ENCODE measurements around the gene ARMH3.

ARMH3 gene

DNA sequence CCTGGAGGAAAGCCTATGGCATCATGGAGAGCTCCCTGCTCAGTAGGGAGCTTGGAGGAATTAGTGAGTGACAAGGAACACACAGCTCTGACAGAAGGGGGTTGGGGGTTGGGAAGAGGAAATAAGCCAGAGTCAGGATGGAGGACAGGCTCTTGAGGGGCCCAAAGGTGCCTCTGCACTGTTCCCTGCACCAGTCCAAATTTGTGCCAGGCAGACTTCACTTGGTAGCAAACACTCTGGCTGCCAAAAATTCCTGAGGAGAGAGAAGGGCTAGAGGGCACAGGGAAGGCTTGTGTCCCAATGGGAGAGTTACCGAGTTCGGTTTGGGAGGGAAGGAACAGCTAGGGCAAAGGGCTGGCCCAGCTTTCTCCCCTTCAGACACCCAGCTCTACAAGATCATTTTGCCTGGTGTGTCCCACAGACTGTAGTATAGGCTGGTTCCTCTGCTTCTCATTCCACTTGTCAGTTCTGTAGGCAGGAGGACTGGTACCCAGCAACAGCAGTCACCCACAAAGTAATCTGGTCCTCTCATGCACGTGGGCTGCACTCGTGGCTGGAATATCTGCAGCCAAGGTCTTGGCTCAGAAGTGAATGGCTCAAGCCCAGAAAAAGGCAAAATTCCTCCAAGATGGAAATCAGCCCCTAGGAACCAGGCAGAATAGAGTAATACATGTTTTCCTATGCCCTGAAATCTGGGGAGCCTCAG lies 204.4 kb downstream of the ARMH3 start:
- Histone ChIP-seq H3K27me3 (no peaks in the 10 kb centered on the region), H3K4me1 (peaks cover 0 to 57% (median 20%) of the 10 kb centered on the region in 10 experiments; a peak in 16 of 20 replicates), H3K9me3 (replicated peaks in 1 of 11) (no peaks in the 10 kb centered on the region), H4K20me1 (peaks cover 11 to 96% (median 50%) of the 10 kb centered on the region in 11 experiments), H3K4me3 (no peak overlapping the region), H3K4me2 (peak overlapping the region in 2 of 11 experiments; percentile 6 to 17; a peak in 2 of 22 replicates), H3K9ac (no peak overlapping the region), H3K36me3 (peaks cover 19 to 63% (median 48%) of the 10 kb centered on the region in 11 experiments), H3K27ac (no peak overlapping the region)
- no peak for TF ChIP-seq Cebpa-rat (IDR thresholded peaks at IDR 0.05)

DNA sequence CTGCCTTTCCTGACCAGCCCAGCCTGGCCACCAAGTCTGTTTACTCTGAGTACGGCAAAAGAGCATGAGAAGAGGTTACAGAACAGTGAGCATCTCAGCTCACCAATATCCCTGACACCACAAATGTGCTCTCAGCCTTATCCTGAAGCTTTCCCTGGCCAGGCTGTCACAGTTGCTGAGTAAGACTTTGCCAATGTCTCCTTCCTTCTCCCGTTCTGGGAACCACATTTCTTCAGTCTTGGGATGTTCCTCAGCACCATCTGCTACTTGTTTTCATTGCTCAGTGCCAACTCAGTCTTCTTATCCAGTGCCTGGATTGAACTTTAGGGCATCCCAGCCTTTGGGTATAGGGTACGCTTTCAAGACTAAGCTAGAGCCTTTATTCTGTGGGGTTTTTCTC lies 205.2 kb downstream of the ARMH3 start:
- Histone ChIP-seq H3K4me3 (no peak overlapping the region), H3K27me3 (no peaks in the 10 kb centered on the region), H3K36me3 (peaks cover 19 to 71% (median 51%) of the 10 kb centered on the region in 11 experiments)

DNA sequence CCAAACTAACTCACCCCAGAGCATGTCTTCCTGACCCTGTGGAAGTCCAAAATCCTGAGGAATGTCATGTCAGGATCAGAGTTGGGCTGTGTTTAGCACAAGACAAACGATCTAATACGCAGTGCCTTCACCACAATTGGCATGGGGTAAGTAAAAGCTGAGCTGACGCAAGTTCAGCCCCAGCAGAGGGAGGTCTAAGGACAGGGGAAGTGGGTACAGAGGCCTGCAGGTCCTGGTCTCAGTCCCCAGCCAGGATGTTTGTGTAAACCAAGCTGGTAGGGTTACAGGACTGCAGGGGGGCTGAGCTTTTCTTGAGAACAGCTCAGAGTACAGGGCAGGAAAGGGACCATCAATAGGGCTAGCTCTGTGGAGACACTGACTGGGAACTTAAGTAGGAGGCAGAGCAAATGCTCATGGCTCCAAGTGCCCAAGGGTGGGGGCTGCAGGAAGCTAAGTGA lies 207.1 kb downstream of the ARMH3 start:
- no peak overlapping the region for H3K4me3 ChIP-seq
- peaks cover 0 to 4% (median 0%) of the 10 kb centered on the region in 11 experiments; a peak in 1 of 22 replicates for H3K27me3 ChIP-seq
- TF ChIP-seq Cebpa-rat (IDR thresholded peaks at IDR 0.05), result no peak
- H3K9ac ChIP-seq, result peak overlapping the region in 4 of 11 experiments; percentile 12 to 34 (median 20); a peak in 3 of 22 replicates
- peak overlapping the region in 9 of 11 experiments; percentile 2 to 76 (median 62); a peak in 14 of 22 replicates for H3K4me2 ChIP-seq
- peaks cover 24 to 88% (median 60%) of the 10 kb centered on the region in 11 experiments for H3K36me3 ChIP-seq
- H3K4me1 ChIP-seq, result peaks cover 0 to 52% (median 20%) of the 10 kb centered on the region in 10 experiments; a peak in 16 of 20 replicates
- peaks cover 27 to 96% (median 72%) of the 10 kb centered on the region in 11 experiments for H4K20me1 ChIP-seq
- no peaks in the 10 kb centered on the region for H3K9me3 ChIP-seq (replicated peaks in 1 of 11)
- peak overlapping the region in 8 of 11 experiments; percentile 10 to 49 (median 34); a peak in 10 of 22 replicates for H3K27ac ChIP-seq

More for the DNA sequence above, 205.2 kb downstream of the ARMH3 start:
- Histone ChIP-seq H4K20me1 (peaks cover 11 to 92% (median 54%) of the 10 kb centered on the region in 11 experiments), H3K9ac (no peak overlapping the region), H3K4me1 (peaks cover 0 to 49% (median 20%) of the 10 kb centered on the region in 10 experiments; a peak in 16 of 20 replicates), H3K9me3 (replicated peaks in 1 of 11) (no peaks in the 10 kb centered on the region), H3K27ac (no peak overlapping the region), H3K4me2 (peak overlapping the region in 2 of 11 experiments; percentile 6 to 15; a peak in 1 of 22 replicates)
- TF ChIP-seq Cebpa-rat (IDR thresholded peaks at IDR 0.05), result no peak

DNA sequence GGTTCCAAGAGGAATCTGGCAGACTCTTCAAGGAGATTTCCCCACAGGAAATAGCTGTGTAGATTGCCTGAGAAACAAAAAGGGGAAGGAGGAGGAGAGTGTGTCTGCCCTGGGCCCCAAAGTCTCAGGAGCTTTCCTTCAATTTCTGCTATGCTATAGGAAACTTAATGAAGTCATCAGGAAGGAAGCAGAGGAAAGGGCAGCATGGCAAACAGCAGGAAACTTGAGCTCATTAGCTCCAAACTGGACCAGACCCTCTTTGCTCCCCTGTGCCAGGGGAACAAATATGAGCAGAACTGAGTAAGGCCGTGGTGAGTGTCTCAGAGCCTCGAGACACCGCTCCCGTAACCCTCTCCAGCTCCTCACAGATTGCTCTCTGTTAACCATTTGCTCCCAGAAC lies 207.6 kb downstream of the ARMH3 start:
- H3K36me3 ChIP-seq, result peaks cover 24 to 85% (median 60%) of the 10 kb centered on the region in 11 experiments
- no peaks in the 10 kb centered on the region for H3K9me3 ChIP-seq (replicated peaks in 1 of 11)
- H3K4me3 ChIP-seq, result no peak overlapping the region
- H3K4me2 ChIP-seq, result peak overlapping the region in 9 of 11 experiments; percentile 2 to 76 (median 62); a peak in 14 of 22 replicates
- no peak for TF ChIP-seq Cebpa-rat (IDR thresholded peaks at IDR 0.05)
- peaks cover 30 to 93% (median 73%) of the 10 kb centered on the region in 11 experiments for H4K20me1 ChIP-seq
- H3K9ac ChIP-seq, result peak overlapping the region in 5 of 11 experiments; percentile 1 to 34 (median 20); a peak in 3 of 22 replicates
- peak overlapping the region in 8 of 11 experiments; percentile 10 to 49 (median 34); a peak in 12 of 22 replicates for H3K27ac ChIP-seq
- H3K27me3 ChIP-seq, result peaks cover 0 to 4% (median 0%) of the 10 kb centered on the region in 11 experiments; a peak in 1 of 22 replicates
- peaks cover 0 to 52% (median 20%) of the 10 kb centered on the region in 10 experiments; a peak in 16 of 20 replicates for H3K4me1 ChIP-seq

DNA sequence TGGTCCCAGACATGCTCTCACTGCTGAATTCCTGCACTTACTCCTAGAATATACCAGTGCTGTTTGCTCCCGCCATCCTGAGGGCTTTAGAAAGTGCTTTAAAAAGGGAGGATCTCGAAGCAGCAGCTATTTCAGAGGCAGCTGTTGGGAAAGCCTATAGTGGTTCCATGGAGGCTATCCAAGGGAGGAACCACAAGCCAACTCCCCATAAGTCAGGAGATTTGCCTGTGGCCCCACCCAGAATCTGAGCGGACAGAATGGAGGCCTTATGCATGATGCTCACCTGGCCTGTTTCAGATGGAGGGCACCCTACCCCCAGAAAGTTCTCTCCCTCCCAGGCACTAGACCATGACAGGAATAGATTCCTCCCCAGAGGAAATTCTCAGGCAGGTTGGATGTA lies 210.1 kb downstream of the ARMH3 start:
- Histone ChIP-seq H3K9ac (no peak overlapping the region), H3K9me3 (replicated peaks in 1 of 11) (no peaks in the 10 kb centered on the region), H3K27me3 (peaks cover 0 to 27% (median 13%) of the 10 kb centered on the region in 11 experiments; a peak in 15 of 22 replicates), H4K20me1 (peaks cover 47 to 93% (median 77%) of the 10 kb centered on the region in 11 experiments), H3K27ac (no peak overlapping the region), H3K36me3 (peaks cover 21 to 65% (median 51%) of the 10 kb centered on the region in 11 experiments), H3K4me1 (peaks cover 10 to 56% (median 34%) of the 10 kb centered on the region in 10 experiments), H3K4me3 (no peak overlapping the region), H3K4me2 (no peak overlapping the region)
- TF ChIP-seq Cebpa-rat (IDR thresholded peaks at IDR 0.05), result no peak

DNA sequence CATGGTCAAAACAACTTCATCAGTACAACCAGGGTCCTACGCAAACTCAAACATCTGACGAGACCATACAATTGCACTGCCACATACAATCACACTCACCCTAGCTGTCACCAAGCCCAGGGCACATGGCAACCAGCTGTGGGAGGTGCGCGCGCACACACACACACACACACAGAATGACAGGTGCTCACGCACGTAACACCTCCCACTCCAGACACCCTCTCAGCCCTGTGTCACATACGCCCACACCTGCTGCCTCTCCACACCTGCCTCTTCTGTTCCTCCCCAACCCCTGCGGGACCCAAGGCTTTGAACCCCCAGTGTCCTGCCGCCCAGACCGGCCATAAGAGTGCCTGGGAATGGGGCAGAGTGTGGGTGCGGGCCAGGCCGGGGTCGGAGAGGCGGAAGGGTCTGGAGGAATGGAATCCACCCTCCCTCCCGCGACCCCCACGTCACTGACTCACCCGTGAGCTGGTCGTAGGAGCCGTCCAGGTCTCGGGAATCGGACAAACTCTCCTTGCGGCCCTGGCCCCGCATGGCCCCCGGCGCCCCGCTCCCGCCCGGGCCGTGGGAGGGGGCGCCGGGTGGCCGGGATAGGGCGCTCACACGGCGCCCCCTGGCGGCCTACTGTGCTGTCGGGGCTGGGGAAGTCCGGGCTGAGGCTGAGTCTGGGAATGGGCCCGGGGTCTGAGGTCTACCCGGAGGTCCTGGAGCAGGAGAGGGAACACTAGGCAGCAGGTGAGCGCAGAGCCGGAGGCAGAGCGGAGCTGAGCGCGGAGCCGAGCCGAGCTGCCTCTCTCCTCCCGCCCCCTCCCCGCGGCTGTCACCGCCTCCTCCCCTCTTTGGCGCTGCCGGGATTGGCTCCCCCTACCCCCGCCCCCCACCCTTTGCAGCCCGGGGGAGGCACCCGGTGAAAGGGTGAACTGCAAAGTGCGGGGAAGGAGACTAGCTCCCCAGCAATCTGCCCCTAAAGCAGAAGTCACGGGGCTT lies 212.6 kb downstream of the ARMH3 start, which contains the start of gene KCNIP2:
TSS of gene KCNIP2 (minus strand) at position 769 of the 990 bp plus-strand sequence. CDS start at position 537, 232 bp downstream.
- Histone ChIP-seq H3K36me3 (peaks cover 13 to 43% (median 36%) of the 10 kb centered on the region in 11 experiments; a peak in 21 of 22 replicates), H4K20me1 (peaks cover 57 to 95% (median 84%) of the 10 kb centered on the region in 11 experiments), H3K27me3 (peaks cover 0 to 27% (median 13%) of the 10 kb centered on the region in 11 experiments; a peak in 15 of 22 replicates), H3K4me2 (peak within 1 kb of the TSS in 2 of 11 experiments; percentile 23 to 43; a peak in 2 of 22 replicates), H3K9ac (no peak within 1 kb of the TSS), H3K4me1 (peaks cover 20 to 39% (median 32%) of the 10 kb centered on the region in 10 experiments), H3K9me3 (replicated peaks in 1 of 11) (no peaks in the 10 kb centered on the region), H3K27ac (no peak within 1 kb of the TSS), H3K4me3 (no peak within 1 kb of the TSS)
- no peak for TF ChIP-seq Cebpa-rat (IDR thresholded peaks at IDR 0.05)

DNA sequence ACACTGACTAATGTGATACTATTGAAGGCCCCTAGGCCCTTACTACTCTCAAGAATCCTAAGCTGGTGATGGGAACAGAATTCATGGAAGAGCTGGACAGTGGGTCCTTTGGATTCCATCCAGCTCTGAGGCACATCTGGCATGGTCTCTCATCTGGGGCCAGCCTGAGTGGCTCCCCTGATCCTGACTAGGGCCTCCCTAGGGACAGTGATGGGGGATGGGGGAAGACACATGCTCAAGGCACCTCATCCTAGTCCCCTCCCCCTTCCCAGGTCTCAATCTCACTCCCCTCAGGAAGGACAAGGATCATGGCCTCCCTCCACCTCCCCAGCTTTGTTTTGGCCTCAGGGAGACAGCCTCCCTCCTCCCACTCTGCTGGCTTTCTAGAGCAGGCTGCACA lies 214.1 kb downstream of the ARMH3 start:
- H3K9ac ChIP-seq, result no peak overlapping the region

More for the DNA sequence above, 214.1 kb downstream of the ARMH3 start:
- Histone ChIP-seq H3K4me3 (no peak overlapping the region), H3K27me3 (peaks cover 0 to 27% (median 13%) of the 10 kb centered on the region in 11 experiments; a peak in 15 of 22 replicates), H3K4me2 (peak overlapping the region; percentile 85 to 97 (median 91)), H3K36me3 (peaks cover 7 to 28% (median 21%) of the 10 kb centered on the region in 11 experiments; a peak in 21 of 22 replicates), H4K20me1 (peaks cover 57 to 94% (median 69%) of the 10 kb centered on the region in 11 experiments), H3K4me1 (peaks cover 15 to 31% (median 27%) of the 10 kb centered on the region in 10 experiments), H3K9me3 (replicated peaks in 1 of 11) (no peaks in the 10 kb centered on the region), H3K27ac (no peak overlapping the region)
- no peak for TF ChIP-seq Cebpa-rat (IDR thresholded peaks at IDR 0.05)

All from BLaER1 treated with 17β-estradiol and CSF1 and Interleukin-3, amounts not matched to agents 10 nM and 100 nM (cell line).